Measurements from ENCODE around the gene NUDT15. TPM values are rescaled to one million over a fixed set of nuclear protein-coding genes. Genes with fewer than 3 reads are reported as not detected.

Gene NUDT15
- total RNA-seq, 1 donor from 2014 or later = 10.4 TPM

GRCh38 chr13:48009284-48009683 lies 28.2 kb upstream of the NUDT15 start:
- Mint-ChIP-seq H3K27ac (no peak overlapping the region), H3K36me3 (peaks cover 5% of the 10 kb centered on the region), H3K4me1 (no peaks in the 10 kb centered on the region), H3K4me3 (no peak overlapping the region), H3K9me3 (no peaks in the 10 kb centered on the region), H3K27me3 (ENCODE audit: low read depth) (no peaks in the 10 kb centered on the region)
- TF ChIP-seq CTCF (IDR thresholded peaks at IDR 0.05; ENCODE audit: unreplicated experiment) = no peak
- DNase-seq (ENCODE audit: low spot score in 2 of 2, unreplicated experiment in 2 of 2) = no peak

GRCh38 chr13:48010698-48011097 lies 26.8 kb upstream of the NUDT15 start:
- no peak overlapping the region for H3K4me3 Mint-ChIP-seq
- H3K9me3 Mint-ChIP-seq = no peaks in the 10 kb centered on the region
- no peak for DNase-seq (ENCODE audit: low spot score in 2 of 2, unreplicated experiment in 2 of 2)
- no peak for TF ChIP-seq CTCF (IDR thresholded peaks at IDR 0.05; ENCODE audit: unreplicated experiment)
- H3K27ac Mint-ChIP-seq = no peak overlapping the region
- no peaks in the 10 kb centered on the region for H3K4me1 Mint-ChIP-seq
- H3K36me3 Mint-ChIP-seq = peaks cover 5% of the 10 kb centered on the region
- no peaks in the 10 kb centered on the region for H3K27me3 Mint-ChIP-seq (ENCODE audit: low read depth)

- no peaks in the 10 kb centered on the region for H3K9me3 Mint-ChIP-seq
- H3K27me3 Mint-ChIP-seq (ENCODE audit: low read depth) = no peaks in the 10 kb centered on the region
- no peak overlapping the region for H3K4me3 Mint-ChIP-seq
- H3K4me1 Mint-ChIP-seq = no peaks in the 10 kb centered on the region
- no peak for TF ChIP-seq CTCF (IDR thresholded peaks at IDR 0.05; ENCODE audit: unreplicated experiment)
- H3K36me3 Mint-ChIP-seq = peaks cover 5% of the 10 kb centered on the region
- H3K27ac Mint-ChIP-seq = no peak overlapping the region
- DNase-seq (ENCODE audit: low spot score in 2 of 2, unreplicated experiment in 2 of 2) = no peak
These were observed 24.9 kb upstream of the NUDT15 start for GRCh38 chr13:48012668-48013067.

- Mint-ChIP-seq H3K27me3 (ENCODE audit: low read depth) (no peaks in the 10 kb centered on the region), H3K27ac (no peak overlapping the region), H3K4me1 (no peaks in the 10 kb centered on the region), H3K9me3 (peaks cover 4% of the 10 kb centered on the region), H3K4me3 (no peak overlapping the region), H3K36me3 (peaks cover 3% of the 10 kb centered on the region)
- no peak for TF ChIP-seq CTCF (IDR thresholded peaks at IDR 0.05; ENCODE audit: unreplicated experiment)
- no peak for DNase-seq (ENCODE audit: low spot score in 2 of 2, unreplicated experiment in 2 of 2)
These were observed 23.2 kb upstream of the NUDT15 start for GRCh38 chr13:48014359-48014758.

- peaks cover 3% of the 10 kb centered on the region for H3K36me3 Mint-ChIP-seq
- H3K4me3 Mint-ChIP-seq = no peak overlapping the region
- no peak overlapping the region for H3K27ac Mint-ChIP-seq
- H3K9me3 Mint-ChIP-seq = peaks cover 11% of the 10 kb centered on the region
- H3K4me1 Mint-ChIP-seq = no peaks in the 10 kb centered on the region
- H3K27me3 Mint-ChIP-seq (ENCODE audit: low read depth) = no peaks in the 10 kb centered on the region
- DNase-seq (ENCODE audit: low spot score in 2 of 2, unreplicated experiment in 2 of 2) = no peak
- TF ChIP-seq CTCF (IDR thresholded peaks at IDR 0.05; ENCODE audit: unreplicated experiment) = no peak
These were observed 18.9 kb upstream of the NUDT15 start for GRCh38 chr13:48018637-48019036.

GRCh38 chr13:48019796-48020195 lies 17.7 kb upstream of the NUDT15 start:
- H3K36me3 Mint-ChIP-seq = peaks cover 8% of the 10 kb centered on the region
- peaks cover 17% of the 10 kb centered on the region for H3K9me3 Mint-ChIP-seq
- no peak overlapping the region for H3K27ac Mint-ChIP-seq

More at GRCh38 chr13:48019796-48020195, 17.7 kb upstream of the NUDT15 start:
- TF ChIP-seq CTCF (IDR thresholded peaks at IDR 0.05; ENCODE audit: unreplicated experiment) = no peak
- Mint-ChIP-seq H3K4me1 (no peaks in the 10 kb centered on the region), H3K4me3 (no peak overlapping the region), H3K27me3 (ENCODE audit: low read depth) (no peaks in the 10 kb centered on the region)
- DNase-seq (ENCODE audit: low spot score in 2 of 2, unreplicated experiment in 2 of 2) = no peak
